NCI-H1105 treated with DMSO at 0.1 percent for 48 hours (cell line): ENCODE results near the gene ADM2.

ENCODE experiments used
- DNase-seq: peaks from one replicate; lab custom pipeline; 2025; lab: John Stamatoyannopoulos, UW

ADM2 gene

GRCh38 chr22:50445071-50445879, 36.1 kb upstream of the ADM2 start:
- no peak for DNase-seq

GRCh38 chr22:50445880-50446707, 35.2 kb upstream of the ADM2 start:
- DNase-seq, result no peak

GRCh38 chr22:50446708-50447575, 34.4 kb upstream of the ADM2 start:
- no peak for DNase-seq

- no peak for DNase-seq
Observed at GRCh38 chr22:50447576-50448551, 33.5 kb upstream of the ADM2 start.

GRCh38 chr22:50452649-50453048, 28.7 kb upstream of the ADM2 start:
- DNase-seq, result no peak

GRCh38 chr22:50454556-50455075, 26.7 kb upstream of the ADM2 start:
- no peak for DNase-seq

GRCh38 chr22:50455201-50455600, 26.1 kb upstream of the ADM2 start:
- DNase-seq, result no peak

GRCh38 chr22:50456026-50456425, 25.3 kb upstream of the ADM2 start:
- no peak for DNase-seq

GRCh38 chr22:50456466-50457234, 24.7 kb upstream of the ADM2 start:
- DNase-seq, result no peak

- DNase-seq, result no peak
Observed at GRCh38 chr22:50459016-50459415, 22.3 kb upstream of the ADM2 start.

GRCh38 chr22:50459496-50460140, 21.7 kb upstream of the ADM2 start:
- no peak for DNase-seq

GRCh38 chr22:50460938-50461337, 20.4 kb upstream of the ADM2 start:
- DNase-seq, result no peak

GRCh38 chr22:50461536-50461935, 19.8 kb upstream of the ADM2 start:
- no peak for DNase-seq

GRCh38 chr22:50461979-50462540, 19.3 kb upstream of the ADM2 start:
- DNase-seq, result no peak

- no peak for DNase-seq
Observed at GRCh38 chr22:50463188-50463900, 18.0 kb upstream of the ADM2 start.

GRCh38 chr22:50464451-50464850, 16.9 kb upstream of the ADM2 start:
- DNase-seq, result no peak

GRCh38 chr22:50465066-50465930, 16.0 kb upstream of the ADM2 start:
- no peak for DNase-seq

- DNase-seq, result no peak
Observed at GRCh38 chr22:50467341-50467740, 14.0 kb upstream of the ADM2 start.
